Measurements from ENCODE around the gene S100A16.

The S100A16 gene

GRCh38 chr1:153612755-153613331, at the start of gene S100A16:
Gene S100A16 (minus strand): TSS chr1:153613137. CDS start chr1:153608151, 4,986 bp downstream.
- H3K4me3 ChIP-seq (ENCODE audit: low read length, poor library complexity, severe bottlenecking), result no peak within 1 kb of the TSS
- no peaks in the 10 kb centered on the region for H3K79me2 ChIP-seq (ENCODE audit: insufficient read depth, low read length)

GRCh38 chr1:153662269-153662668, 49.3 kb upstream of the S100A16 start:
- Histone ChIP-seq H3K36me3 (ENCODE audit: insufficient read depth, low read length) (peaks cover 64% of the 10 kb centered on the region), H3K4me1 (ENCODE audit: insufficient read depth, low read length, poor library complexity, severe bottlenecking) (peaks cover 10% of the 10 kb centered on the region), H3K4me3 (ENCODE audit: low read length, poor library complexity, severe bottlenecking) (no peak overlapping the region), H3K79me2 (ENCODE audit: insufficient read depth, low read length) (peaks cover 70% of the 10 kb centered on the region), H3K9me2 (replicated peaks; ENCODE audit: low read depth, low read length) (no peaks in the 10 kb centered on the region), H3K4me2 (ENCODE audit: low read depth, low read length, poor library complexity, severe bottlenecking) (no peak overlapping the region), H3F3A (ENCODE audit: low read depth) (peaks cover 24% of the 10 kb centered on the region), H2AFZ (ENCODE audit: low read length) (no peak overlapping the region), H3K9me3 (ENCODE audit: insufficient read depth, low read depth, low read length) (no peaks in the 10 kb centered on the region), H3K9ac (ENCODE audit: low read depth, low read length, poor library complexity, severe bottlenecking) (no peak overlapping the region), H3K27me3 (ENCODE audit: insufficient read depth, low read length, poor library complexity, severe bottlenecking) (no peaks in the 10 kb centered on the region), H4K20me1 (ENCODE audit: insufficient read depth, low read length, poor library complexity, severe bottlenecking) (peaks cover 66% of the 10 kb centered on the region)
- TF ChIP-seq CTCF (conservative IDR thresholded peaks at IDR 0.05; ENCODE audit: low read length) (no peak), EZH2phosphoT487 (IDR thresholded peaks at IDR 0.05; ENCODE audit: borderline replicate concordance) (no peak)

More at GRCh38 chr1:153612755-153613331, at the start of gene S100A16:
- H2AFZ ChIP-seq (ENCODE audit: low read length), result no peak within 1 kb of the TSS
- no peaks in the 10 kb centered on the region for H3K36me3 ChIP-seq (ENCODE audit: insufficient read depth, low read length)
- TF ChIP-seq CTCF (conservative IDR thresholded peaks at IDR 0.05; ENCODE audit: low read length), result no peak
- no peak for TF ChIP-seq EZH2phosphoT487 (IDR thresholded peaks at IDR 0.05; ENCODE audit: borderline replicate concordance)
- no peaks in the 10 kb centered on the region for H4K20me1 ChIP-seq (ENCODE audit: insufficient read depth, low read length, poor library complexity, severe bottlenecking)
- no peaks in the 10 kb centered on the region for H3F3A ChIP-seq (ENCODE audit: low read depth)
- H3K9me2 ChIP-seq (replicated peaks; ENCODE audit: low read depth, low read length), result no peaks in the 10 kb centered on the region
- no peak within 1 kb of the TSS for H3K9ac ChIP-seq (ENCODE audit: low read depth, low read length, poor library complexity, severe bottlenecking)
- peaks cover 2% of the 10 kb centered on the region for H3K4me1 ChIP-seq (ENCODE audit: insufficient read depth, low read length, poor library complexity, severe bottlenecking)
- no peaks in the 10 kb centered on the region for H3K9me3 ChIP-seq (ENCODE audit: insufficient read depth, low read depth, low read length)
- H3K27me3 ChIP-seq (ENCODE audit: insufficient read depth, low read length, poor library complexity, severe bottlenecking), result no peaks in the 10 kb centered on the region
- no peak within 1 kb of the TSS for H3K4me2 ChIP-seq (ENCODE audit: low read depth, low read length, poor library complexity, severe bottlenecking)

- no peaks in the 10 kb centered on the region for H3K9me3 ChIP-seq (ENCODE audit: insufficient read depth, low read depth, low read length)
- H2AFZ ChIP-seq (ENCODE audit: low read length), result no peak overlapping the region
- H3K79me2 ChIP-seq (ENCODE audit: insufficient read depth, low read length), result peaks cover 60% of the 10 kb centered on the region
- no peak overlapping the region for H3K4me2 ChIP-seq (ENCODE audit: low read depth, low read length, poor library complexity, severe bottlenecking)
- H3K4me1 ChIP-seq (ENCODE audit: insufficient read depth, low read length, poor library complexity, severe bottlenecking), result peaks cover 2% of the 10 kb centered on the region
- no peak for TF ChIP-seq EZH2phosphoT487 (IDR thresholded peaks at IDR 0.05; ENCODE audit: borderline replicate concordance)
- TF ChIP-seq CTCF (conservative IDR thresholded peaks at IDR 0.05; ENCODE audit: low read length), result no peak
- H3K4me3 ChIP-seq (ENCODE audit: low read length, poor library complexity, severe bottlenecking), result no peak overlapping the region
- H3K27me3 ChIP-seq (ENCODE audit: insufficient read depth, low read length, poor library complexity, severe bottlenecking), result no peaks in the 10 kb centered on the region
- H3K36me3 ChIP-seq (ENCODE audit: insufficient read depth, low read length), result peaks cover 54% of the 10 kb centered on the region
- peaks cover 24% of the 10 kb centered on the region for H3F3A ChIP-seq (ENCODE audit: low read depth)
- H3K9ac ChIP-seq (ENCODE audit: low read depth, low read length, poor library complexity, severe bottlenecking), result no peak overlapping the region
- H3K9me2 ChIP-seq (replicated peaks; ENCODE audit: low read depth, low read length), result no peaks in the 10 kb centered on the region
- peaks cover 56% of the 10 kb centered on the region for H4K20me1 ChIP-seq (ENCODE audit: insufficient read depth, low read length, poor library complexity, severe bottlenecking)
These were observed 48.3 kb upstream of the S100A16 start for GRCh38 chr1:153661111-153661708.
